ENCODE results near the gene SGPL1. TPM values are rescaled to one million over a fixed set of nuclear protein-coding genes. Genes with fewer than 3 reads are reported as not detected.

The SGPL1 gene
- total RNA-seq, 1 experiment from 2014 or later = 52.6 TPM

- H3K27me3 Mint-ChIP-seq (ENCODE audit: low read depth) = peaks cover 9% of the 10 kb centered on the region
- H3K23me2 ChIP-seq (ENCODE audit: insufficient read length, low read depth, low read length, poor library complexity, severe bottlenecking) = no peaks in the 10 kb centered on the region
- no peaks in the 10 kb centered on the region for H3K4me1 Mint-ChIP-seq
- H3K79me2 ChIP-seq (ENCODE audit: insufficient read depth, low read length) = no peaks in the 10 kb centered on the region
- no peak overlapping the region for H3K27ac ChIP-seq (ENCODE audit: insufficient read length, low read depth, low read length)
- H4K5ac ChIP-seq (ENCODE audit: insufficient read length, low read depth, low read length) = no peak overlapping the region
- H3K4ac ChIP-seq (ENCODE audit: low read depth, low read length) = no peak overlapping the region
- H2BK12ac ChIP-seq (ENCODE audit: insufficient read length, low read depth, low read length) = no peak overlapping the region
- H3K4me3 Mint-ChIP-seq = no peak overlapping the region
- no peak for TF ChIP-seq CTCF (conservative IDR thresholded peaks at IDR 0.05)
- H2BK20ac ChIP-seq (ENCODE audit: low read depth, low read length, poor library complexity, severe bottlenecking) = no peak overlapping the region
- no peak overlapping the region for H2BK120ac ChIP-seq (ENCODE audit: low read depth, low read length, poor library complexity, severe bottlenecking)
- H3K56ac ChIP-seq (ENCODE audit: insufficient read length, low read depth, low read length) = no peak overlapping the region
- no peak overlapping the region for H4K8ac ChIP-seq (replicated peaks; ENCODE audit: insufficient read length, low read depth, low read length)
- no peaks in the 10 kb centered on the region for H3K9me3 ChIP-seq (ENCODE audit: control insufficient read depth, low read depth, low read length)
- no CpG with 5 or more reads among the region's 5 CpGs for WGBS (ENCODE audit: extremely low coverage, insufficient read length, low lambda C conversion rate)
- no peaks in the 10 kb centered on the region for H3K79me1 ChIP-seq (ENCODE audit: insufficient read depth, low read depth, low read length, poor library complexity, severe bottlenecking)
- no peaks in the 10 kb centered on the region; a peak in 3 of 5 replicates for H3K9me3 Mint-ChIP-seq
- no peak overlapping the region for H2BK15ac ChIP-seq (ENCODE audit: low read depth, low read length)
- H3K4me2 ChIP-seq (ENCODE audit: insufficient read depth, insufficient read length, low read length) = no peak overlapping the region
- H2AFZ ChIP-seq (ENCODE audit: low read length) = no peak overlapping the region
- H3K27me3 ChIP-seq (ENCODE audit: insufficient read depth, low read length) = no peaks in the 10 kb centered on the region
- H3K9ac ChIP-seq (ENCODE audit: extremely low read depth, insufficient read length, low read length) = no peak overlapping the region
- H4K20me1 ChIP-seq (ENCODE audit: control insufficient read depth, insufficient read depth, insufficient read length) = no peaks in the 10 kb centered on the region
- no peaks in the 10 kb centered on the region for H3K36me3 Mint-ChIP-seq (ENCODE audit: insufficient read depth in 1 of 3, low read depth in 3 of 3)
- no peak overlapping the region for H3K14ac ChIP-seq (ENCODE audit: insufficient read depth, low read length)
- no peak overlapping the region for H3T11ph ChIP-seq (ENCODE audit: low read length)
- no peak overlapping the region for H3K18ac ChIP-seq (ENCODE audit: insufficient read length, low read depth, low read length)
- no peak for DNase-seq
- no peak overlapping the region for H2BK5ac ChIP-seq (ENCODE audit: insufficient read length, low read length)
- H4K91ac ChIP-seq (ENCODE audit: insufficient read length, low read depth, low read length) = no peak overlapping the region
- H2AK5ac ChIP-seq (ENCODE audit: insufficient read length, low read length) = no peak overlapping the region
- no peaks in the 10 kb centered on the region for H3K4me1 ChIP-seq (ENCODE audit: insufficient read depth, low read length)
- no peak overlapping the region for H3K23ac ChIP-seq (ENCODE audit: insufficient read length, low read depth, low read length)
- no peak overlapping the region for H3K27ac Mint-ChIP-seq
Measured at GRCh38 chr10:70799124-70799523, 16.6 kb upstream of the SGPL1 start.
